Renal pelvis (tissue), 4 donors: ENCODE measurements around the gene GALM. TPM values are rescaled to one million over a fixed set of nuclear protein-coding genes. Genes with fewer than 3 reads are reported as not detected.
"Not testable (repeated sequence)": the region's sequence is repeated elsewhere in the genome, so short reads cannot be mapped to it uniquely, and the experiment has no call there.

ENCODE experiments used
- DNase-seq: peaks from one replicate; pipeline ENCODE4 v3.0.0-alpha.2; 2013
- polyA plus RNA-seq, 3 donors: library from polyadenylated mRNA; unstranded; fragments of 120-200 nt; gene quantifications; one replicate each; pipeline ENCODE4 v1.2.1, GENCODE V29; 2013; ENCODE audit not compliant: insufficient read length in 3 of 3

Gene GALM
- polyA plus RNA-seq, 3 donors = 51.3 to 65.8 (median 57.3) TPM

DNA sequence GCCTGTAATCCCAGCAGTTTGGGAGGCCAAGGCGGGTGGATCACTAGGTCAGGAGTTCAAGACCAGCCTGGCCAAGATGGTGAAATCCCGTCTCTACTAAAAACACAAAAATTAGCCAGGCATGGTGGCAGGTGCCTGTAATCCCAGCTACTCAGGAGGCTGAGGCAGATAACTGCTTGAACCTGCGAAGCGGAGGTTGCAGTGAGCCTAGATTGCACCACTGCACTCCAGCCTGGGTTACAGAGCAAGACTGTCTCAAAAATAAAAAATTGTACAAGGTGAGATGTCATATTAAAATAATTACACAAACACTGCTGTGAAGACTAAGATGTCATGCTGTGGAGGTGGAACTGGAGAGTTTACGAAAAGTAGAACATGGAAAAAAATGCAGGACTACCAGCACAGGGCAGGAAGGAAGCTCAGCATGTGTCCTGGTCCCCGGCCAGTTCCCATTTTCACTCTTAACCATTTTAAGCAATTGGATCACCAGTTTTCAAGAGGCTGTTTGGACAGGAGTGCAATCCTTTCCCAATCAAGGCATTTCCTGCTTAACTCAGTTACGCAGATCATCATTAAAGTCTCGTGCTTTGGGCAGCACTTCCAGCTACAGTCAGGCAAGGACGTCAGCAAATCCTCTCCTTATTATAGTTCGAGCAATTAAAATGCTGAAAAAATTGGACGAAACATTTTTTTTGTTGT is 71.2 kb downstream of the GALM start:
- DNase-seq = not testable (repeated sequence)

GRCh38 chr2:38737925-38738324 is 72.0 kb downstream of the GALM start:
- DNase-seq = no peak

DNA sequence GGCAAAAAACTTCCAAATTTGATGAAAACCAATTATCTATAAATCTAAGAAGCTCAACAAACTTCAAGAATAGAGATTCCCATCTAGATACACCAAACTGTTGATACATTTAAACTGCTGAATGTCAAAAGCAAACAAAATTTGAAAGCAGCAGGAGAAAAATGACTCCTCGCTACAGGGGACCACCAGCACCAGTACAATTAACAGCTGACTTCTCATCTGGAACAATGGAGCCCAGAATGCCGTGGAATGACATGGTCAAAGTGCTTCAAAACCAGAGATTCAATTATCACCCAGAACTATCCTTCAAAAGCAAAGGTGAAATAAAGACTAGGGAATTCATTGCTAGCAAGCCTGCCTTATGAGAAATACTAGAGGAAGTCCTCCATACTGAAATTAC is 73.6 kb downstream of the GALM start:
- no peak for DNase-seq

DNA sequence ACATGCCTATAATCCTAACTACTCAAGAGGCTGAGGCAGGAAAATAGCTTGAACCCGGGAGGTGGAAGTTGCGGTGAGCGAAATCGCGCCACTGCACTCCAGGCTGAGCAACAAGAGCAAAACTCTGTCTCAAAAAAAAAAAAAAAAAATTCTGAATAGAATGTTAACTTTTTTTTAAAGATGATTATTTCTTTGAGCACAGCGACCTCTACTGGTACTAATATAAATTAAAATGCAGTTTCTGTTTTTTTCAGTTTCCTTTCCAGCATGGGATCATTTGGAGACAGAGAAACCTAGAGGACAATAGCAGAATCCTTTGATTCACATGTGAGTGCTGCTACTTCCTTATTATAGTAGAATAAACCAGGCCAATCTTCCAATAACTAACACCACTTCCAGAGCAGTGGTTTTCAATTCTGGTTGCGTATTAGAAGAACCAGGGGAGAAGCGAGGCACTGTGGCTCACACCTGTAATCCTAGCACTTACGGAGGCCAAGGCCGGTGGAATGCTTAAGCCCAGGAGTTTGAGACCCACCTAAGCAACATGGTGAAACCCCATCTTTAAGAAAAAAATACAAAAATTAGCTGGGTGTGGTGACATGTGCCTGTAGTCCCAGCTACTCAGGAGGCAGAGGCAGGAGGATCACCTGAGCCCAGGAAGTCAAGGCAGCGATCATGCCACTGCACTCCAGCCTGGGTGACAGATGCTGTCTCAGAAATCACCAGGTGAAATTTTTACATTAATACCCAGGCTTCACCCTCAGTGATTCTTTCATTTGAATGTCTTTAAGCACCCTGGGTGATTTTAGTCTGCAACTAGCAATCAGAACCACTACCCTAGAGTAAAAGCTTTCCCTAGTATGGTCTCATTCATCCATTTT is 75.2 kb downstream of the GALM start:
- DNase-seq = peak; percentile 61

GRCh38 chr2:38742797-38743559 is 77.1 kb downstream of the GALM start:
- DNase-seq = no peak

DNA sequence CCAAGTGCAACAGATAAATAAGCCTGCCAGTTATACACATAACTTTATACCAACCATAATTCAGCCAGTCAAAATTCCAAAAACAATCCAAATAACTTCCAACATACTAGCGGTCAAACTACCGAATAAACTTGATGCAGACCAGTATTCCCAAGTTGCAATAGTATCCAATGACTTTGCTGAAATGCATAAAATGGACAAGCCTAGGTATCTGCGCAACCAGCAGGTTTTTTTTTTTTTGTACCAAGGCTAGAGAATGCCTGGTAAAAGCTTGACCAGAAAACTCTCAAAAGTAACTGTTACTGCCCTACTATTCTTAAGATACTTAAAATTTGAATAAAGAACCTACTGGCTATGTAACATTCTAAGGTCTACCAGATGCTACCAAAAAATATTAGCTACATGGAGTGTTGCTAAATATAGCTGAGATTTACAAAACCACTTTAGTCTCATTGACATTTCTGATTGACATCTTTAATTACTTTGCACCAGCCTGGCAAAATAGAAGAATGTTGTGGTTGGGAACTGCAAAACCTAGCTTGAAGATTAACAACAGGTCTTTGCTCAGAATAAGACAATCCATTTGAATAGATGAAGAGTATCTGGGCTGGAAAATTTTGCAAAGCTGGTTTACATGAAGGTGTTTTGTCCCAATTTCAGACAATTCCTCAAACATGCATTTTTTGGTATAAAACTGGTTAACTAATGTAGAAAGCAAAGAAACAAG is 77.9 kb downstream of the GALM start:
- DNase-seq = no peak

DNA sequence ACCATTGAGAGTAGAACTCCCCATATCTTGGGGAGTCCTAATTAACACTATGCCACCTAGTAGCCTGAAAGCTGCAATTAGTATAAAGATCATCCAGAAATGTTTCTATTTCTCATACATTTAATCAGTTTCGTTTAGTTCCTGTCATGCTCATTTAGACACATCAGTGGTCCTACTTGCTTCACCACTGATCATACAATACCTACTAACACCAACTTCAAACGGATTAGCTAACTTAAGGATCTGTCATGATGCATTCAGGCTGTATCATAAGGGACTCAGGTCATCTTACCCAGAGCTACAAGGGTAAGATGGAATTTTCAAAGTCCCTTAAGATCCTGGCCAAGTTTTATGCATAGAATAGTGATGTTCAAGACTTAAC is 78.5 kb downstream of the GALM start:
- DNase-seq = no peak

- DNase-seq = no peak
Measured at GRCh38 chr2:38745267-38745666, 79.4 kb downstream of the GALM start.

GRCh38 chr2:38747007-38747424 is 81.1 kb downstream of the GALM start:
- DNase-seq = no peak

GRCh38 chr2:38747819-38748218 is 81.9 kb downstream of the GALM start:
- DNase-seq = no peak

GRCh38 chr2:38748391-38748790 is 82.5 kb downstream of the GALM start:
- DNase-seq = no peak

GRCh38 chr2:38748943-38749804 is 83.3 kb downstream of the GALM start:
- no peak for DNase-seq

DNA sequence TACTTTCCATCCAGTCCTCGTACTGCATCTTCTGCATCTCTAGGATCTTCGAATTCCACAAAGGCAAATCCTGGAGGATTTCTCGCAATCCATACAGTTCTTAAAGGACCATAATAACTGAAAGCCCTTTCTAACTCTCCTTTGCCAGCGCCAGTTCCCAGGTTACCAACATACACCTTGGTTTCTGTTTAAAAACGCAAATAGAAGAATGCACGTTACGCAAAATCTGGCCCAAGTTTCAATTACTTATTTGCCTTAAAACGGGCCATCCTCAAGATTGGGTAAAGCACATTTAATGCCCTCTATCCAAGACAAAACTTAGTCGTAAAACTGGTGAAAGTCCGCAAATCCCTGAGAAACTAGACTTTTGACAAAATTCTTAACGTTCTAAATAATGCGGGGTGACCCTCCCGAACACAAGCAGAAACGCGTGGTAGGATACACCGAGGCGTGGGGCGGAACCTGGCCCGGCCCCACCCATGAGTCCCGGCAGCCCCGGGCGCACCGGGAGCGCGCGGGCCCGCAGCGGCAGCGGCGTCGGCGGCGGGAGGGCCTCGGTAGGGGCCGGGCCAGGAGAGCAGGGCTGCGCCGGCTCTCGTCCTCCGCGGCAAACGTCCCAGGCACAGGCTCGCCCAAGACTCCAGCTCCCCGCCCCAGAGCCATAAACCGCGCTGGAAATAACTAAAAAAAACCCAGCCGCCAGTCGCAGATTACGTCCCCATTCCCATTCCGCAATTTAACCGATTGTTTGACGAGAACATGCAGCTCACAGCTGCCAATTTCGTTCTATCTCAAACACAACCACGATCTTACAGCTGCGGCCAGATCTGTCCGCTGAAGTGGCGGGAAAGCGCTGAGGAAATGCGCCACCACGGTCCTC is 84.3 kb downstream of the GALM start:
- DNase-seq = peak; percentile 64

- peak; percentile 100 for DNase-seq
Measured at GRCh38 chr2:38750891-38751595, 85.1 kb downstream of the GALM start, which contains the start of gene SRSF7. SRSF7 (minus strand) TSS chr2:38751361; CDS start chr2:38751256, 105 bp downstream.

DNA sequence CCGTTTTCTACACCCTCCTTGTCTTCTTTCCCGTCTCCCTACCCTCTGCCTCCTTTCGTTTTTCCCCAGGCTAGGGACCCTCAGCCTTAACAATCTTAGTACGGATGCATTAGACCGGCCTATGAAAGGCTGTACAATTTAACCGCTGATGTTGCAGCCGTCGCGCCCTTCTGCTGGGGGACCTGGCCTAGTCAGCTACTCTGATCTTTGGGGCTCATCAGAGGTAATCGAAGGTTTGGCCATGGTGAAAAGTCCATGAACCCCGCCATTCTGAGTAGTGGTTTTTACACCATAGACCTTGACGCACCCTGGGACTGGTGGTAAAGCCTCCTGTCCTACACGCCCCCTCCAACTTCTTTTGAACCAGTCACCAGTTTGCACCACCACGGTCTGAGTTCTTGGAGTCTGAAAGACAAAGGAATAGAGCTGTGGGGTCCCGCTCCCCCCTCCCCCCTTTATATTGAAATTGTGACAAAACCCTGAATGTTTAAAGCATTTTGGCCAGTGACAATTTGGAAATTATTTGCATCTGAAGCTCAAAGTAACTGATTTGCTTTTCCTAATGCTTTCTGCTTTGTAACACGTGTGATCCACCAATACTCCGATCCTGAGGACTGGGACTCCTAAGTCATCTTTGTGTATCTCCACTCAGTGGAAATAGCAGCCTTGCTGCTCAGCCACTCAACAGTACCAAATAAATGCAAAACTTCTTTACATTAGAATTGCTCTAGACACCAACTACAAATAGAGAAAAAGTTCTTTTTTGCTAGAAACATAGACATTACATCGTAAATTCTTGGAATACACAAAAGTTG is 85.9 kb downstream of the GALM start:
- no peak for DNase-seq

- DNase-seq = no peak
Measured at GRCh38 chr2:38754049-38754448, 88.1 kb downstream of the GALM start.

- no peak for DNase-seq
Measured at GRCh38 chr2:38754506-38754905, 88.6 kb downstream of the GALM start.

- not testable (repeated sequence) for DNase-seq
Measured at GRCh38 chr2:38755891-38756290, 90.0 kb downstream of the GALM start.
